Glutamatergic neuron (in vitro differentiated cells): Measurements from ENCODE around the gene ACVR1B. TPM values are rescaled to one million over a fixed set of nuclear protein-coding genes. Genes with fewer than 3 reads are reported as not detected.

ENCODE experiments used
- DNase-seq: peaks from one replicate; pipeline ENCODE4 v3.0.0; 2022
- H3K27ac Mint-ChIP-seq: one replicate; pipeline ENCODE4 v1.8.0; 2020; ENCODE audit warnings: mild to moderate bottlenecking, mixed read lengths, inconsistent platforms; ENCODE audit not compliant: unreplicated experiment
- H3K27me3 Mint-ChIP-seq: one replicate; pipeline ENCODE4 v1.8.0; 2020; ENCODE audit warnings: mild to moderate bottlenecking, moderate library complexity, mixed read lengths, inconsistent platforms; ENCODE audit not compliant: unreplicated experiment
- H3K36me3 Mint-ChIP-seq: one replicate; pipeline ENCODE4 v1.8.0; 2020; ENCODE audit warnings: mild to moderate bottlenecking, mixed read lengths, inconsistent platforms; ENCODE audit not compliant: unreplicated experiment
- H3K4me1 Mint-ChIP-seq: one replicate; pipeline ENCODE4 v1.8.0; 2020; ENCODE audit warnings: mild to moderate bottlenecking, low read depth, mixed read lengths, inconsistent platforms; ENCODE audit not compliant: unreplicated experiment
- H3K4me3 Mint-ChIP-seq: one replicate; pipeline ENCODE4 v1.8.0; 2020; ENCODE audit warnings: mild to moderate bottlenecking, mixed read lengths, inconsistent platforms; ENCODE audit not compliant: unreplicated experiment
- H3K9me3 Mint-ChIP-seq: one replicate; pipeline ENCODE4 v1.8.0; 2020; ENCODE audit warnings: mild to moderate bottlenecking, moderate library complexity, mixed read lengths, inconsistent platforms; ENCODE audit not compliant: unreplicated experiment
- total RNA-seq: library from RNA; stranded (reverse); fragmentation: NEBNext Ultra II Directional; extraction: Animal tissue kit (Norgen Biotek cat#: 25700); gene quantifications from one replicate; pipeline ENCODE4 v1.2.1, GENCODE V29; 2021; ENCODE audit not compliant: unreplicated experiment
- TF ChIP-seq, protein P1 (sequence below): fragments of 200-600 bp; sonication (generic); IDR thresholded peaks from one replicate; pipeline ENCODE4 v1.5.0; 2021; ENCODE audit not compliant: partially characterized antibody, unreplicated experiment

The ACVR1B gene
- total RNA-seq, 1 donor from 2014 or later, result 50.2 TPM

DNA sequence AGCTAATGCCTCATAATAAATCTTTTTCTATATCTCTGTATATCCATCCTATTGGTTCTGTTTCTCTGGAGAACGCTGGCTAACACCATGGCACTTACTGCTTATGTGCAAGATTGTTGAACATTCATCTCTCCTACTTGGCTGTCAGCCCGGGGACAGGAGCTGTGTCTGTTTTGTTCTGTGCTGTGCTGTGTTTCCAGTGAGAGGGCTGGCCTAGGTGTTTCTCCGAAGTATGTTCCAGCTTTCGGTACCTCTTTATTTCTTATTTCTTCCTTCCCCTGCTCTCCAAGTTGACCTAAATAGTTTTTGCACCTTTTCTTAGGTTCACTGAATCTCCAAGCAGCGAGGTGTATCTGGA lies 80.9 kb downstream of the ACVR1B start:
- Mint-ChIP-seq H3K9me3 (peaks cover 8% of the 10 kb centered on the region), H3K4me1 (peaks cover 18% of the 10 kb centered on the region), H3K36me3 (no peaks in the 10 kb centered on the region), H3K27me3 (peaks cover 10% of the 10 kb centered on the region), H3K27ac (peak overlapping the region; percentile 78), H3K4me3 (peak overlapping the region; percentile 82)
- no peak for DNase-seq
- TF ChIP-seq, protein P1, sequence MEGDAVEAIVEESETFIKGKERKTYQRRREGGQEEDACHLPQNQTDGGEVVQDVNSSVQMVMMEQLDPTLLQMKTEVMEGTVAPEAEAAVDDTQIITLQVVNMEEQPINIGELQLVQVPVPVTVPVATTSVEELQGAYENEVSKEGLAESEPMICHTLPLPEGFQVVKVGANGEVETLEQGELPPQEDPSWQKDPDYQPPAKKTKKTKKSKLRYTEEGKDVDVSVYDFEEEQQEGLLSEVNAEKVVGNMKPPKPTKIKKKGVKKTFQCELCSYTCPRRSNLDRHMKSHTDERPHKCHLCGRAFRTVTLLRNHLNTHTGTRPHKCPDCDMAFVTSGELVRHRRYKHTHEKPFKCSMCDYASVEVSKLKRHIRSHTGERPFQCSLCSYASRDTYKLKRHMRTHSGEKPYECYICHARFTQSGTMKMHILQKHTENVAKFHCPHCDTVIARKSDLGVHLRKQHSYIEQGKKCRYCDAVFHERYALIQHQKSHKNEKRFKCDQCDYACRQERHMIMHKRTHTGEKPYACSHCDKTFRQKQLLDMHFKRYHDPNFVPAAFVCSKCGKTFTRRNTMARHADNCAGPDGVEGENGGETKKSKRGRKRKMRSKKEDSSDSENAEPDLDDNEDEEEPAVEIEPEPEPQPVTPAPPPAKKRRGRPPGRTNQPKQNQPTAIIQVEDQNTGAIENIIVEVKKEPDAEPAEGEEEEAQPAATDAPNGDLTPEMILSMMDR, result no peak

DNA sequence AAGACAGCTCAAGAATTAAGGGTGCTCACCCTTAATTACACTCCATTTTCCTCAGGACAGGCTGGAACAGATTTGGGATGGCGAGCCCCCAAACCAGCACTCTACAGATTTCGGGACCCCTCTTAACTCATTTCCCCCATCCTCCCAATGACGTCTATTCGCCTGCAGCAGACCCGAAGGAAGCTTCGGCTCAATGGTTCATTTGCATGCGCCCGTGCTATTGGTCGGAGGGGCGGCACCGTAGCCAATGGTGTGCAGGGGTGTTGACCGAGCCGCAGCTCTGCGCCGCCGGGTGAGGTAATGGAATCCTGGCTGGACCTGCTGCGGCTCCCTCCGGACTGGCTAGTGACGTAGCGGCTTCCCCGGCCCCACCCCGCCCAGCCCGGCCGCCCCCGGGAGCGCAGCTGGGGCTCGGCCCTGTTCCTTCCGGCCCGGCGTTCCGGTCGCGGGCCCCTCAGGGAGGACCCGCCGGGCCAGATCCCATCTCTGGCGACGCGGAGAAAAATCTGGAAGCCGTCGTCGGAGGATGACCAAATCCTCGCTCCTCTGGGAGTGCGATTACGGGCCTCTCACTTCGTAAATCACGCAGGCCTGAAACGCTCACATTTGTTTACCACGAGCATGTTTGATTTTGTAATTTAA lies 81.4 kb downstream of the ACVR1B start:
- Mint-ChIP-seq H3K27ac (peak overlapping the region; percentile 78), H3K27me3 (peaks cover 8% of the 10 kb centered on the region), H3K9me3 (peaks cover 6% of the 10 kb centered on the region), H3K4me1 (peaks cover 18% of the 10 kb centered on the region), H3K4me3 (peak overlapping the region; percentile 82), H3K36me3 (no peaks in the 10 kb centered on the region)
- TF ChIP-seq, protein P1, result no peak
- DNase-seq, result peak; percentile 95

DNA sequence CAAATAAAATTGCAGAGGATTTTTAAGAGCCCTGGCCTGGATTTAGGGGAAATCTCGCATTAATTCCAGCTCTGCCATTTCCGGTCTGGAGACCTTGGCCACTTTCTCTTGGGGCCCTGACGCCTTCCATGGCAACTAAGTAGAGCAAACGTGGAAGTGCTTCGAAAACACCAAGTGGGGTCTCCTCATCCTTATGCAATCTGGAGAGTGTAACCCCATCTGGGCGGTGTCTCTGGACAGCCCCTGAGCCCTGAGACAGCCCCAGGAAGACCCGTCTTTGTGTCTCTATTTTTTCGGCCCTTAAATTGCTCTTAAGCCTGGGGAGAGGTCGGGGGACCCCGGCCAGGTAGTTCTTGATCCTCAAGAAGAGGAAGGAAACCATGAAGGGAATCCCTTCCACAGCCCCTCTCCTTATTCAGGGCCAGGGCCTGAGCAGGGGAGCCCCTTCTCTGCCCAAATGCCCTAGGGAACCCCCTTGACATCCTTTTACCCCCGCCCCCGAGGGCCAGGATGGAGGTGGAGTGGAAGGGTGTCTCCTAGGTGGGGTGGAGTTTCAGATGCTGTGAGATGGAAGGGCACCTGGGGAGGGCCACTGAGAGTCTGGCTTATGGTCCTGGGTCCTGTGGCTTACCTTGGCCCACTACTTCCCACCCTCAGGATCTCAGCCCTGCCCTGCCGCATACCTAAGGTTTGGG lies 82.1 kb downstream of the ACVR1B start:
- TF ChIP-seq, protein P1, result no peak
- H3K4me1 Mint-ChIP-seq, result peaks cover 18% of the 10 kb centered on the region
- no peaks in the 10 kb centered on the region for H3K36me3 Mint-ChIP-seq
- no peak for DNase-seq
- peak overlapping the region; percentile 77 for H3K4me3 Mint-ChIP-seq
- H3K27me3 Mint-ChIP-seq, result peaks cover 8% of the 10 kb centered on the region
- H3K9me3 Mint-ChIP-seq, result peaks cover 6% of the 10 kb centered on the region
- peak overlapping the region; percentile 52 for H3K27ac Mint-ChIP-seq

DNA sequence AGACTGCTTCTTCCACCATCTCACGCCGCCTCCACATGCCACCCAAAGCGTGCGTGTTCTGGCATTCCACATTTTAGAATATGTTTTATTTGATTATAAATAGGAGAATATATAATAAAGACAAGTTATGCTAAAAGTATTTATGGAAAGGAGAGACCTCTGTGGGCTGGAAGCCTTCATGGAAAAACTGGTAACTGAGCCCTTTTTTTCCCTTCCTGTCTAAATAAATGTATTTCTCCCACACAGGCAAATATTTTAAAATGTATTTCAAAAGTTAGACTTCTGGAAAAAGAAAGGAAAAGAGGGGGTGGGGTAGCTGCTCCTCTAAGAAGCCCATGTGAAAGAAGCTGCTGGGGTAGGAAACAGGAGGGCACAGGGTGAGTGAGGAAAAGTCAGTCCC lies 83.7 kb downstream of the ACVR1B start:
- TF ChIP-seq, protein P1, result no peak
- no peaks in the 10 kb centered on the region for H3K36me3 Mint-ChIP-seq
- H3K27me3 Mint-ChIP-seq, result peaks cover 8% of the 10 kb centered on the region
- H3K9me3 Mint-ChIP-seq, result peaks cover 6% of the 10 kb centered on the region
- peaks cover 7% of the 10 kb centered on the region for H3K4me1 Mint-ChIP-seq
- H3K4me3 Mint-ChIP-seq, result no peak overlapping the region
- no peak overlapping the region for H3K27ac Mint-ChIP-seq
- no peak for DNase-seq

DNA sequence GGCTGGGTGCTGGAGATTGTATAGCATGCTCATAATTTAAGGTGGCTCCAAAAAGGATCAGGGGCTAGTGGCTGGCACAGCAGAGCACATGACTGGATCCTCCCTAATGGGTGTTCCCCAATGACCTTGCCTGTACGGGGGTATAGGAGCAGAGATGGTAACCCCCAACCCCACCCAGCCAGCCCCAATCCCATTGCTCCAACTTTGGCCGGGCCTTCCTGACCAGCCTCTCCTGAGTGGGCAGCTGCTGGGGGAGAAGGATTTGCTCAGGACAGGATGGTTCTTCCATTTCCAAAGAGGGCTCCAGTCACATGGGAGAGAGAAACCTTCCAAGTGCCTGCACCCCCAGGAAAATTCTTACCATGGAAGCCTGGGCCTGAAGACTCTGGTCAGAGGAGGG lies 84.4 kb downstream of the ACVR1B start:
- Mint-ChIP-seq H3K4me1 (peaks cover 7% of the 10 kb centered on the region), H3K36me3 (peaks cover 2% of the 10 kb centered on the region), H3K9me3 (peaks cover 6% of the 10 kb centered on the region), H3K27ac (no peak overlapping the region), H3K4me3 (peak overlapping the region; percentile 67), H3K27me3 (peaks cover 8% of the 10 kb centered on the region)
- TF ChIP-seq, protein P1, result no peak
- no peak for DNase-seq
